HG03469 (cell line): ENCODE data around the gene TMEM218.

ENCODE experiments used
- ATAC-seq: cut with Tn5 transposase; IDR thresholded peaks from one replicate; pipeline ENCODE4 v1.9.1; 2021; ENCODE audit warnings: mild to moderate bottlenecking, moderate library complexity, moderate number of reproducible peaks; ENCODE audit not compliant: unreplicated experiment

The TMEM218 gene

GRCh38 chr11:125111343-125112207, at the start of gene TMEM218:
Gene TMEM218 (minus strand): TSS chr11:125111626. CDS start chr11:125102241, 9,385 bp downstream.
- peak; percentile 97 for ATAC-seq

- no peak for ATAC-seq
Observed at GRCh38 chr11:125157953-125158680, 46.7 kb upstream of the TMEM218 start.

- no peak for ATAC-seq
Observed at GRCh38 chr11:125157118-125157733, 45.8 kb upstream of the TMEM218 start.

GRCh38 chr11:125156346-125157117, 45.1 kb upstream of the TMEM218 start:
- no peak for ATAC-seq

GRCh38 chr11:125155767-125156166, 44.3 kb upstream of the TMEM218 start:
- ATAC-seq, result no peak

GRCh38 chr11:125155100-125155444, 43.6 kb upstream of the TMEM218 start:
- ATAC-seq, result no peak

GRCh38 chr11:125154378-125155099, 43.1 kb upstream of the TMEM218 start:
- ATAC-seq, result no peak

- no peak for ATAC-seq
Observed at GRCh38 chr11:125153837-125154236, 42.4 kb upstream of the TMEM218 start.

- ATAC-seq, result no peak
Observed at GRCh38 chr11:125148743-125149142, 37.3 kb upstream of the TMEM218 start.

GRCh38 chr11:125148011-125148410, 36.6 kb upstream of the TMEM218 start:
- ATAC-seq, result no peak

GRCh38 chr11:125147280-125147679, 35.9 kb upstream of the TMEM218 start:
- ATAC-seq, result no peak

GRCh38 chr11:125146232-125146631, 34.8 kb upstream of the TMEM218 start:
- no peak for ATAC-seq

- ATAC-seq, result no peak
Observed at GRCh38 chr11:125141686-125142535, 30.5 kb upstream of the TMEM218 start.

GRCh38 chr11:125141178-125141577, 29.8 kb upstream of the TMEM218 start:
- no peak for ATAC-seq

GRCh38 chr11:125140233-125140632, 28.8 kb upstream of the TMEM218 start:
- ATAC-seq, result no peak

- ATAC-seq, result no peak
Observed at GRCh38 chr11:125139778-125140177, 28.4 kb upstream of the TMEM218 start.

GRCh38 chr11:125138966-125139365, 27.5 kb upstream of the TMEM218 start:
- no peak for ATAC-seq

- no peak for ATAC-seq
Observed at GRCh38 chr11:125136001-125136400, 24.6 kb upstream of the TMEM218 start.

GRCh38 chr11:125132596-125132995, 21.2 kb upstream of the TMEM218 start:
- no peak for ATAC-seq
